RWPE2 (cell line): ENCODE measurements around the gene LRRC51.

Experiments used
- ATAC-seq: fragments of 200-7000 bp; cut with Tn5 transposase; 3 replicates; pipeline ENCODE4 v1.9.1; 2021; ENCODE audit warnings: low read depth
- DNase-seq: peaks from one replicate; pipeline ENCODE4 v3.0.0-alpha.2; 2020; ENCODE audit warnings: low spot score
- H3K27ac ChIP-seq: fragments of 450-650 bp; 2 replicates; pipeline ENCODE4 v1.5.1; 2017; ENCODE audit warnings: mild to moderate bottlenecking; ENCODE audit not compliant: poor library complexity, severe bottlenecking
- H3K27me3 ChIP-seq: fragments of 250-450 bp; sonication (Bioruptor Pico); 2 replicates; pipeline ENCODE4 v1.5.1; 2021; ENCODE audit warnings: mild to moderate bottlenecking, moderate library complexity; ENCODE audit not compliant: insufficient read depth, poor library complexity, severe bottlenecking
- H3K36me3 ChIP-seq: fragments of 250-450 bp; sonication (Bioruptor Pico); 2 replicates; pipeline ENCODE4 v1.5.1; 2020; ENCODE audit warnings: low read depth, mild to moderate bottlenecking, moderate library complexity
- H3K4me1 ChIP-seq: fragments of 250-450 bp; sonication (Bioruptor Pico); 2 replicates; pipeline ENCODE4 v1.5.1; 2021; ENCODE audit warnings: mild to moderate bottlenecking, moderate library complexity; ENCODE audit not compliant: insufficient read depth, poor library complexity, severe bottlenecking
- H3K4me3 ChIP-seq: fragments of 250-450 bp; sonication (Bioruptor Pico); 2 replicates; pipeline ENCODE4 v1.5.1; 2021; ENCODE audit warnings: mild to moderate bottlenecking, moderate library complexity; ENCODE audit not compliant: severe bottlenecking
- H3K9me3 ChIP-seq: fragments of 250-450 bp; sonication (Bioruptor Pico); 2 replicates; pipeline ENCODE4 v1.5.1; 2021; ENCODE audit warnings: mild to moderate bottlenecking, moderate library complexity; ENCODE audit not compliant: severe bottlenecking
- CTCF ChIP-seq: fragments of 450-650 bp; IDR thresholded peaks from one replicate; pipeline ENCODE4 v1.5.1; 2017; ENCODE audit warnings: mild to moderate bottlenecking, moderate library complexity; ENCODE audit not compliant: poor library complexity, severe bottlenecking

LRRC51 gene

GRCh38 chr11:72061739-72062396 lies 18.8 kb upstream of the LRRC51 start:
- peaks cover 47% of the 10 kb centered on the region for H3K36me3 ChIP-seq
- no peaks in the 10 kb centered on the region for H3K9me3 ChIP-seq
- ATAC-seq (no peak), DNase-seq (no peak)
- no peak for TF ChIP-seq CTCF
- no peaks in the 10 kb centered on the region for H3K27me3 ChIP-seq
- no peak overlapping the region for H3K4me3 ChIP-seq
- H3K27ac ChIP-seq, result no peak overlapping the region
- peaks cover 17% of the 10 kb centered on the region for H3K4me1 ChIP-seq

- Histone ChIP-seq H3K27ac (no peak overlapping the region), H3K9me3 (no peaks in the 10 kb centered on the region), H3K36me3 (peaks cover 64% of the 10 kb centered on the region), H3K4me3 (no peak overlapping the region), H3K4me1 (peaks cover 28% of the 10 kb centered on the region), H3K27me3 (no peaks in the 10 kb centered on the region)
- DNase-seq (no peak), ATAC-seq (no peak)
- no peak for TF ChIP-seq CTCF
Observed at GRCh38 chr11:72066855-72067254, 13.8 kb upstream of the LRRC51 start.

GRCh38 chr11:72067266-72067665 lies 13.4 kb upstream of the LRRC51 start:
- Histone ChIP-seq H3K36me3 (peaks cover 61% of the 10 kb centered on the region), H3K27me3 (no peaks in the 10 kb centered on the region), H3K4me1 (peaks cover 32% of the 10 kb centered on the region)

GRCh38 chr11:72067676-72068075 lies 13.0 kb upstream of the LRRC51 start:
- ATAC-seq (no peak), DNase-seq (no peak)
- H3K4me3 ChIP-seq, result no peak overlapping the region
- peaks cover 36% of the 10 kb centered on the region for H3K4me1 ChIP-seq
- peaks cover 57% of the 10 kb centered on the region for H3K36me3 ChIP-seq
- H3K9me3 ChIP-seq, result no peaks in the 10 kb centered on the region
- H3K27ac ChIP-seq, result no peak overlapping the region
- H3K27me3 ChIP-seq, result no peaks in the 10 kb centered on the region
- no peak for TF ChIP-seq CTCF

More at GRCh38 chr11:72067266-72067665, 13.4 kb upstream of the LRRC51 start:
- Histone ChIP-seq H3K27ac (no peak overlapping the region), H3K9me3 (no peaks in the 10 kb centered on the region), H3K4me3 (no peak overlapping the region)
- no peak for DNase-seq
- TF ChIP-seq CTCF, result no peak
- no peak for ATAC-seq

- Histone ChIP-seq H3K27me3 (no peaks in the 10 kb centered on the region), H3K27ac (peak overlapping the region; percentile 89), H3K36me3 (peaks cover 51% of the 10 kb centered on the region), H3K4me1 (peaks cover 40% of the 10 kb centered on the region), H3K4me3 (no peak overlapping the region), H3K9me3 (no peaks in the 10 kb centered on the region)
- TF ChIP-seq CTCF, result no peak
- DNase-seq, result no peak
- ATAC-seq, result no peak
Observed at GRCh38 chr11:72069200-72069599, 11.4 kb upstream of the LRRC51 start.
